ENCODE results near the gene OR1I1. TPM values are rescaled to one million over a fixed set of nuclear protein-coding genes. Genes with fewer than 3 reads are reported as not detected.

OR1I1 gene
- total and polyA plus RNA-seq, 2 of the 4 experiments (the other 2 are of a cell fraction): not detected

GRCh38 chr19:15116856-15117255 lies 34.8 kb downstream of the OR1I1 start:
- in situ Hi-C loops (cut with MboI; ENCODE audit: low sequenced_read_pairs) (loop anchor here (10.0 to 25.0 kb wide), 2 partner anchors 138 to 1070 kb away; partner anchors contain the start of genes AP1M1 and FAM32A), intact Hi-C loops (cut with micrococcal nuclease) (no loop called here)
- POLR2A ChIA-PET (ENCODE audit: unreplicated experiment): no interaction called here

More at GRCh38 chr19:15116856-15117255, 34.8 kb downstream of the OR1I1 start:
- no peak overlapping the region for H3K27ac ChIP-seq (ENCODE audit: insufficient read depth, low read length)
- no peak overlapping the region for H2AK5ac ChIP-seq (ENCODE audit: low read depth, low read length)
- peaks cover 2% of the 10 kb centered on the region; the same call in 1 of the 2 replicates for H3K9me3 ChIP-seq (ENCODE audit: control insufficient read depth, insufficient read depth, low read length)
- no peak overlapping the region for H2BK15ac ChIP-seq (ENCODE audit: low read depth, low read length)
- no peak overlapping the region for H4K5ac ChIP-seq (ENCODE audit: low read depth, low read length)
- TF ChIP-seq RFX5 (IDR thresholded peaks at IDR 0.05; ENCODE audit: low read depth, low read length): no peak
- TF ChIP-seq MXI1 (IDR thresholded peaks at IDR 0.05; ENCODE audit: borderline replicate concordance, low read depth, low read length): no peak
- no peak for TF ChIP-seq CTCF (conservative IDR thresholded peaks at IDR 0.05; ENCODE audit: low read depth, low read length)
- TF ChIP-seq MAZ (IDR thresholded peaks at IDR 0.05; ENCODE audit: borderline replicate concordance, low read depth, low read length): no peak
- TF ChIP-seq FOS (IDR thresholded peaks at IDR 0.05; ENCODE audit: low read depth, low read length): no peak
- TF ChIP-seq CEBPB (IDR thresholded peaks at IDR 0.05; ENCODE audit: low read depth, low read length): no peak
- TF ChIP-seq RCOR1 (IDR thresholded peaks at IDR 0.05; ENCODE audit: insufficient replicate concordance, low read length): no peak
- TF ChIP-seq ELK1 (IDR thresholded peaks at IDR 0.05; ENCODE audit: borderline replicate concordance, low read depth, low read length): no peak
- no peak for TF ChIP-seq CHD1 (IDR thresholded peaks at IDR 0.05; ENCODE audit: low read depth, low read length)
- no peak for TF ChIP-seq USF2 (IDR thresholded peaks at IDR 0.05; ENCODE audit: low read depth, low read length)
- TF ChIP-seq RAD21 (IDR thresholded peaks at IDR 0.05; ENCODE audit: low read length): no peak
- no TSS peak for BruUV-seq (replicated peaks)
- peaks cover 10% of the 10 kb centered on the region; the same call in 1 of the 2 replicates for H3K9me1 ChIP-seq (ENCODE audit: insufficient read depth, low read length)
- no peak overlapping the region for H3K4me3 ChIP-seq (ENCODE audit: insufficient read depth, low read depth, low read length)
- no peak overlapping the region for H3K14ac ChIP-seq (replicated peaks; ENCODE audit: low read depth, low read length)
- no peak overlapping the region for H2AFZ ChIP-seq (replicated peaks; ENCODE audit: low read length, poor library complexity)
- CTCF ChIA-PET: no interaction called here
- no peak overlapping the region for H3K56ac ChIP-seq (ENCODE audit: extremely low read depth, insufficient read depth, low read length)
- dilution Hi-C loops (cut with HindIII; ENCODE audit: low sequenced_read_pairs, unreplicated experiment): no loop called here
- H3K27me3 ChIP-seq (ENCODE audit: control insufficient read depth, insufficient read depth, low read length): no peaks in the 10 kb centered on the region
- no peak overlapping the region for H4K91ac ChIP-seq (ENCODE audit: insufficient read depth, low read depth, low read length)
- WGBS, 2 experiments (ENCODE audit: extremely low coverage in 2 of 2, insufficient read length in 1 of 2): 79% methylated on average over 7 of the region's 12 CpGs; no CpG with 5 or more reads in 1 of the 2 experiments
- no peak overlapping the region for H2BK5ac ChIP-seq (ENCODE audit: low read depth, low read length, poor library complexity, severe bottlenecking)
- H3K9ac ChIP-seq (ENCODE audit: low read depth, low read length): no peak overlapping the region
- no peak overlapping the region for H2BK20ac ChIP-seq (ENCODE audit: low read depth, low read length)
- no peak overlapping the region for H2AK9ac ChIP-seq (replicated peaks; ENCODE audit: low read depth, low read length, poor library complexity)
- H3K4me2 ChIP-seq (ENCODE audit: low read depth, low read length): no peak overlapping the region
- H3K36me3 ChIP-seq (ENCODE audit: control insufficient read depth, insufficient read depth, low read length): peaks cover 86% of the 10 kb centered on the region
- no peak overlapping the region for H3K18ac ChIP-seq (ENCODE audit: low read depth, low read length)
- H4K8ac ChIP-seq (ENCODE audit: low read depth in 2 of 2, low read length in 2 of 2): no peak overlapping the region
- ATAC-seq (ENCODE audit: low read depth): no peak
- no peak for DNase-seq
- no peak overlapping the region for H3K4ac ChIP-seq (ENCODE audit: low read depth, low read length)
- H3K23ac ChIP-seq (ENCODE audit: low read depth, low read length): 0 out of 2 replicates have a peak overlapping the region, but pooled peaks have one; percentile 51
- peaks cover 15 to 57% of the 10 kb centered on the region in 2 experiments for H3K79me1 ChIP-seq (ENCODE audit: low read depth in 1 of 2, low read length in 2 of 2)
- peaks cover 29% of the 10 kb centered on the region for H4K20me1 ChIP-seq (ENCODE audit: insufficient read depth, low read length)
- H2BK120ac ChIP-seq (ENCODE audit: low read depth, low read length): no peak overlapping the region
- no peaks in the 10 kb centered on the region; the same call in 1 of the 2 replicates for H3K4me1 ChIP-seq (ENCODE audit: control insufficient read depth, insufficient read depth, low read length)

All from IMR-90 (cell line).